ENCODE data around the gene EHMT1. TPM values are rescaled to one million over a fixed set of nuclear protein-coding genes. Genes with fewer than 3 reads are reported as not detected.

Gene EHMT1
- total and polyA plus RNA-seq, 10 of the 15 experiments (the other 5 are each of a cell fraction or from before 2014, with no cell fraction given), result 2.9 to 100 (median 48.1) TPM

DNA sequence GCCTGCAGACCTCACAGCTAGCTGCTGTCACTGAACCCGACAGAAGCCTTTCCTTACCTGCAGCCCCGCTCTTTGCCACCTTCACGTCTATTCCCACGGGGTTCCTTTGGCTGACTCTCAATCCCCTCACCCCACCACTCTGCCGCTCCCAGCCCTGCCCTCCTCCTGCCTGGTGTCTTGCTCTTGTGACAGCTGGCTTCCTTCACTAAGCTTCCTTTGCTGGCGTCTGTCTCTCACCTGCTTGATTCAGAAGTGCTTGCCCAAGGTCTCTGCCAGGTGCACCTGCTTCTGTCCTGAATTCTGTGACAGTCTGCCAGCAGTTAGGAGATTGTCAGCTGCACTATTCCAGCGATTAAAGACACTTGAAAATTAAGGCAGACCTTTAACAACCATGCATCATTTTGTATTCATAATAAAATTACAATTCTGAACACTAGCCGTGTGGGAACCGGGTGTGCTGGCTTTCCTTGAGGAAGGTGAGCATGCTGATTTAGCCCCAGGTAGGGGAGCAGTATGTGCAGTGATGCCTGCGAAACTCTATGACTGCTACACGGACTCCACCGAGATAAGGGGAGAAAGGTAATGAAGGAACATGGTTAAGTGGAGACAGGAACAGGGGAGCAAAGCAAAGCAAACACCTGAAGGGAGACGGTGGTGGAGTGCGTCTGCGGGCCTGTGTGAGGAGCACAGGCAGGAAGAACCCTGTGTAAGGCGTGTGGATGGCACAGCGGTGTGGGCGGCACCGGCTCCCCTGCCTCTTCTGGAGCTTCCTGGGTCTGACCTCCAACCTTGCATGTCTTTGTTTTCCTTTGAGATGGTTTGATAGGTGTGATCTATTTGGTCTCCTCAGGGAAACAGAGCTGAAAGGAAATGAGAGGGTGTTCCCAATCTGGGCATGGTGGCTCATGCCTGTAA, 178.7 kb downstream of the EHMT1 start (continued):
- TF ChIP-seq RBBP5 (conservative IDR thresholded peaks at IDR 0.05) (no peak), TCF3 (IDR thresholded peaks at IDR 0.05; ENCODE audit: borderline replicate concordance, insufficient read depth, low read depth, low read length) (no peak)

DNA sequence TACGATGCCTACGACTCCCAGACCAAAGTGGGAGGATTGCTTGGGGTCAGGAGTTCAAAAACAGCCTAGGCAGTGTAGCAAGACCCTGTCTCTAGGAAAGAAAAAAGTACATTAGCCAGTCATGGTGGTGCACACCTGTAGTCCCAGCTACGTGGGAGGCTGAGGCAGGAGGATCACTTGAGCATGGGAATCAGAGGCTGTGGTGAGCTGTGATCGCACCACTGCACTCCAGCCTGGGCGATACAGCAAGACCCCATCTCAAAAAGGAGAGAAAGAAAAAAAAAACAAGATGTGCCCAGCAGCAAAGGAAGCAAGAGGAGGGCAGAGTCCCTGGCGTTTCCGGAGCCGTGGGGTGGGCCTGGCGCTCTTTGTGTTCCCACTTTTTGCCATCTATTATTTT, 179.3 kb downstream of the EHMT1 start:
- BruUV-seq (replicated peaks), result no TSS peak
- TF ChIP-seq CREB1 (IDR thresholded peaks at IDR 0.05; ENCODE audit: low read depth), result no peak
- TF ChIP-seq SMAD5 (IDR thresholded peaks at IDR 0.05; ENCODE audit: low read depth), result no peak
- TF ChIP-seq RUNX3 (IDR thresholded peaks at IDR 0.05; ENCODE audit: low read length), result no peak
- TF ChIP-seq MXI1 (IDR thresholded peaks at IDR 0.05; ENCODE audit: low read depth, low read length), result no peak
- TF ChIP-seq, protein P1, sequence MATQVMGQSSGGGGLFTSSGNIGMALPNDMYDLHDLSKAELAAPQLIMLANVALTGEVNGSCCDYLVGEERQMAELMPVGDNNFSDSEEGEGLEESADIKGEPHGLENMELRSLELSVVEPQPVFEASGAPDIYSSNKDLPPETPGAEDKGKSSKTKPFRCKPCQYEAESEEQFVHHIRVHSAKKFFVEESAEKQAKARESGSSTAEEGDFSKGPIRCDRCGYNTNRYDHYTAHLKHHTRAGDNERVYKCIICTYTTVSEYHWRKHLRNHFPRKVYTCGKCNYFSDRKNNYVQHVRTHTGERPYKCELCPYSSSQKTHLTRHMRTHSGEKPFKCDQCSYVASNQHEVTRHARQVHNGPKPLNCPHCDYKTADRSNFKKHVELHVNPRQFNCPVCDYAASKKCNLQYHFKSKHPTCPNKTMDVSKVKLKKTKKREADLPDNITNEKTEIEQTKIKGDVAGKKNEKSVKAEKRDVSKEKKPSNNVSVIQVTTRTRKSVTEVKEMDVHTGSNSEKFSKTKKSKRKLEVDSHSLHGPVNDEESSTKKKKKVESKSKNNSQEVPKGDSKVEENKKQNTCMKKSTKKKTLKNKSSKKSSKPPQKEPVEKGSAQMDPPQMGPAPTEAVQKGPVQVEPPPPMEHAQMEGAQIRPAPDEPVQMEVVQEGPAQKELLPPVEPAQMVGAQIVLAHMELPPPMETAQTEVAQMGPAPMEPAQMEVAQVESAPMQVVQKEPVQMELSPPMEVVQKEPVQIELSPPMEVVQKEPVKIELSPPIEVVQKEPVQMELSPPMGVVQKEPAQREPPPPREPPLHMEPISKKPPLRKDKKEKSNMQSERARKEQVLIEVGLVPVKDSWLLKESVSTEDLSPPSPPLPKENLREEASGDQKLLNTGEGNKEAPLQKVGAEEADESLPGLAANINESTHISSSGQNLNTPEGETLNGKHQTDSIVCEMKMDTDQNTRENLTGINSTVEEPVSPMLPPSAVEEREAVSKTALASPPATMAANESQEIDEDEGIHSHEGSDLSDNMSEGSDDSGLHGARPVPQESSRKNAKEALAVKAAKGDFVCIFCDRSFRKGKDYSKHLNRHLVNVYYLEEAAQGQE (IDR thresholded peaks at IDR 0.05; ENCODE audit: low read depth, low read length), result no peak
- TF ChIP-seq RELA (IDR thresholded peaks at IDR 0.05; ENCODE audit: borderline replicate concordance, partially characterized antibody), result no peak
- TF ChIP-seq STAT1 (conservative IDR thresholded peaks at IDR 0.05), result no peak
- TF ChIP-seq, protein P2, sequence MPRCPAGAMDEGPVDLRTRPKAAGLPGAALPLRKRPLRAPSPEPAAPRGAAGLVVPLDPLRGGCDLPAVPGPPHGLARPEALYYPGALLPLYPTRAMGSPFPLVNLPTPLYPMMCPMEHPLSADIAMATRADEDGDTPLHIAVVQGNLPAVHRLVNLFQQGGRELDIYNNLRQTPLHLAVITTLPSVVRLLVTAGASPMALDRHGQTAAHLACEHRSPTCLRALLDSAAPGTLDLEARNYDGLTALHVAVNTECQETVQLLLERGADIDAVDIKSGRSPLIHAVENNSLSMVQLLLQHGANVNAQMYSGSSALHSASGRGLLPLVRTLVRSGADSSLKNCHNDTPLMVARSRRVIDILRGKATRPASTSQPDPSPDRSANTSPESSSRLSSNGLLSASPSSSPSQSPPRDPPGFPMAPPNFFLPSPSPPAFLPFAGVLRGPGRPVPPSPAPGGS (IDR thresholded peaks at IDR 0.05; ENCODE audit: borderline replicate concordance, insufficient read depth, low read depth, low read length, poor library complexity, severe bottlenecking), result no peak
- no peak overlapping the region for H3K4me2 ChIP-seq (ENCODE audit: control insufficient read depth, insufficient read depth)
- no peak for DNase-seq (ENCODE audit: low read depth, low spot score)
- intact Hi-C loops (cut with micrococcal nuclease; ENCODE audit: unreplicated experiment) (no loop called here), in situ Hi-C loops (cut with MboI) (no loop called here)
- no peaks in the 10 kb centered on the region for H3K9me3 ChIP-seq (replicated peaks; ENCODE audit: control insufficient read depth, insufficient read depth, low read length)
- no peaks in the 10 kb centered on the region for H4K20me1 ChIP-seq (ENCODE audit: control insufficient read depth, insufficient read depth)
- no peak for ATAC-seq
- ChIA-PET SMC1A (ENCODE audit: uncharacterized antibody, unreplicated experiment) (no interaction called here), CTCF (no interaction called here), RAD21 (ENCODE audit: unreplicated experiment) (no interaction called here), POLR2A (no interaction called here)
- WGBS (ENCODE audit: insufficient coverage, insufficient replicate concordance, low lambda C conversion rate, missing lambda C conversion rate), result 97% methylated on average over 9 of the region's 9 CpGs
- no peak overlapping the region for H3K4me3 ChIP-seq
- H3K4me1 ChIP-seq (ENCODE audit: control insufficient read depth, insufficient read depth, low read length), result no peaks in the 10 kb centered on the region
- H3K36me3 ChIP-seq (ENCODE audit: control insufficient read depth in 2 of 2, insufficient read depth in 2 of 2, low read length in 1 of 2), result peaks cover 33 to 34% of the 10 kb centered on the region in 2 experiments
- no peak overlapping the region for H3K9ac ChIP-seq (ENCODE audit: control insufficient read depth, insufficient read depth, low read length)
- no peaks in the 10 kb centered on the region for H3K27me3 ChIP-seq (replicated peaks in 1 of 2; ENCODE audit: control insufficient read depth in 2 of 2, insufficient read depth in 2 of 2, low read length in 1 of 2)
- no peak for FAIRE-seq
- H3K27ac ChIP-seq (ENCODE audit: control insufficient read depth, insufficient read depth), result no peak overlapping the region
- no peaks in the 10 kb centered on the region for H3K79me2 ChIP-seq (ENCODE audit: control insufficient read depth, insufficient read depth, low read length)
- no peak overlapping the region for H2AFZ ChIP-seq (ENCODE audit: control insufficient read depth, low read depth, low read length)

Measured in GM12878 (cell line).